IPS DF 6.9 (cell line): ENCODE results near the gene CCT7.

Experiments used
- DNase-seq: peaks from one replicate; pipeline ENCODE4 v3.0.0-alpha.2; 2013; ENCODE audit warnings: low read depth, low spot score
- H3K27ac ChIP-seq: one replicate; pipeline ENCODE4 v1.5.1; 2013; ENCODE audit warnings: low read length, control low read depth
- H3K27me3 ChIP-seq: 2 replicates; pipeline ENCODE4 v1.6.1; 2013; ENCODE audit warnings: mild to moderate bottlenecking, low read length; ENCODE audit not compliant: control insufficient read depth, insufficient read depth
- H3K36me3 ChIP-seq: 2 replicates; pipeline ENCODE4 v1.6.1; 2013; ENCODE audit warnings: low read length; ENCODE audit not compliant: control insufficient read depth, insufficient read depth
- H3K4me1 ChIP-seq: 2 replicates; pipeline ENCODE4 v1.6.1; 2013; ENCODE audit warnings: low read length; ENCODE audit not compliant: control insufficient read depth, insufficient read depth
- H3K4me3 ChIP-seq: 2 replicates; pipeline ENCODE4 v1.5.1; 2013; ENCODE audit warnings: mild to moderate bottlenecking, low read length
- H3K9me3 ChIP-seq: 2 replicates; pipeline ENCODE4 v1.6.1; 2013; ENCODE audit warnings: low read length, inconsistent platforms; ENCODE audit not compliant: control insufficient read depth, insufficient read depth
- WGBS: extraction: QIAGEN DNeasy Blood & Tissue Kit; methylation state at CpG from one replicate; pipeline ENCODE4 v1.1.7; 2013; ENCODE audit warnings: mixed read lengths, missing lambda C conversion rate; ENCODE audit not compliant: insufficient read length, insufficient coverage; 5-methylcytosine and 5-hydroxymethylcytosine counted together

CCT7 gene

GRCh38 chr2:73268366-73268829 is 34.3 kb downstream of the CCT7 start:
- H3K9me3 ChIP-seq = no peaks in the 10 kb centered on the region
- no CpG with 5 or more reads among the region's 14 CpGs for WGBS
- DNase-seq = no peak
- peaks cover 2% of the 10 kb centered on the region; the same call in 1 of the 2 replicates for H3K27me3 ChIP-seq
- peaks cover 2% of the 10 kb centered on the region for H3K4me1 ChIP-seq
- H3K4me3 ChIP-seq = peak overlapping the region; percentile 28; the same call in 1 of the 2 replicates
- 0 out of 2 replicates have a peak, but pooled peaks cover 2% of the 10 kb centered on the region for H3K36me3 ChIP-seq
- H3K27ac ChIP-seq = no peak overlapping the region

- Histone ChIP-seq H3K4me1 (peaks cover 2% of the 10 kb centered on the region), H3K36me3 (0 out of 2 replicates have a peak, but pooled peaks cover 2% of the 10 kb centered on the region), H3K27me3 (peaks cover 2% of the 10 kb centered on the region; the same call in 1 of the 2 replicates), H3K27ac (no peak overlapping the region), H3K4me3 (peak overlapping the region; percentile 28; the same call in 1 of the 2 replicates), H3K9me3 (no peaks in the 10 kb centered on the region)
- WGBS = no CpG with 5 or more reads among the region's 113 CpGs
- DNase-seq = no peak
These were observed 35.0 kb downstream of the CCT7 start for GRCh38 chr2:73268830-73269685.

GRCh38 chr2:73269686-73270465 is 35.8 kb downstream of the CCT7 start:
- no peak overlapping the region for H3K27ac ChIP-seq
- peak overlapping the region; percentile 28; the same call in 1 of the 2 replicates for H3K4me3 ChIP-seq
- WGBS = no CpG with 5 or more reads among the region's 22 CpGs
- DNase-seq = no peak
- no peaks in the 10 kb centered on the region for H3K9me3 ChIP-seq
- H3K4me1 ChIP-seq = peaks cover 2% of the 10 kb centered on the region
- peaks cover 2% of the 10 kb centered on the region; the same call in 1 of the 2 replicates for H3K27me3 ChIP-seq
- no peaks in the 10 kb centered on the region for H3K36me3 ChIP-seq

GRCh38 chr2:73272270-73272669 is 38.2 kb downstream of the CCT7 start:
- H3K36me3 ChIP-seq = no peaks in the 10 kb centered on the region
- peaks cover 2% of the 10 kb centered on the region for H3K4me1 ChIP-seq
- peaks cover 2% of the 10 kb centered on the region; the same call in 1 of the 2 replicates for H3K27me3 ChIP-seq
- WGBS = no CpG with 5 or more reads among the region's 1 CpG
- H3K27ac ChIP-seq = no peak overlapping the region
- H3K4me3 ChIP-seq = no peak overlapping the region
- no peaks in the 10 kb centered on the region for H3K9me3 ChIP-seq
- DNase-seq = no peak

- H3K4me1 ChIP-seq = peaks cover 4% of the 10 kb centered on the region; the same call in 1 of the 2 replicates
- H3K27ac ChIP-seq = no peak overlapping the region
- DNase-seq = no peak
- no peaks in the 10 kb centered on the region for H3K27me3 ChIP-seq
- no peak overlapping the region for H3K4me3 ChIP-seq
- WGBS = no CpG with 5 or more reads among the region's 9 CpGs
- H3K9me3 ChIP-seq = no peaks in the 10 kb centered on the region
- no peaks in the 10 kb centered on the region for H3K36me3 ChIP-seq
These were observed 45.7 kb downstream of the CCT7 start for GRCh38 chr2:73279852-73280251.

GRCh38 chr2:73281244-73281643 is 47.1 kb downstream of the CCT7 start:
- H3K4me3 ChIP-seq = no peak overlapping the region
- no peak overlapping the region for H3K27ac ChIP-seq
- H3K36me3 ChIP-seq = no peaks in the 10 kb centered on the region
- peaks cover 8% of the 10 kb centered on the region; the same call in 1 of the 2 replicates for H3K4me1 ChIP-seq
- H3K9me3 ChIP-seq = no peaks in the 10 kb centered on the region
- no peak for DNase-seq
- no peaks in the 10 kb centered on the region for H3K27me3 ChIP-seq

- no peaks in the 10 kb centered on the region for H3K27me3 ChIP-seq
- no peak for DNase-seq
- peak overlapping the region; percentile 81; the same call in 1 of the 2 replicates for H3K4me3 ChIP-seq
- no peaks in the 10 kb centered on the region for H3K9me3 ChIP-seq
- peaks cover 8% of the 10 kb centered on the region; the same call in 1 of the 2 replicates for H3K4me1 ChIP-seq
- no peaks in the 10 kb centered on the region for H3K36me3 ChIP-seq
- no peak overlapping the region for H3K27ac ChIP-seq
- no CpG with 5 or more reads among the region's 5 CpGs for WGBS
These were observed 48.9 kb downstream of the CCT7 start for GRCh38 chr2:73282924-73283544.

- H3K4me3 ChIP-seq = peak overlapping the region; percentile 81
- WGBS = no CpG with 5 or more reads among the region's 43 CpGs
These were observed 49.6 kb downstream of the CCT7 start for GRCh38 chr2:73283545-73284295.

GRCh38 chr2:73284296-73285158 is 50.4 kb downstream of the CCT7 start, which contains the start of gene FBXO41:
Gene FBXO41, minus strand, starts transcription at chr2:73284478. Its CDS starts 14,848 bp downstream, at chr2:73269630.
- peak within 1 kb of the TSS; percentile 81 for H3K4me3 ChIP-seq
- no peak within 1 kb of the TSS for H3K27ac ChIP-seq
- peaks cover 8% of the 10 kb centered on the region; the same call in 1 of the 2 replicates for H3K4me1 ChIP-seq
- H3K9me3 ChIP-seq = no peaks in the 10 kb centered on the region
- H3K27me3 ChIP-seq = no peaks in the 10 kb centered on the region
- H3K36me3 ChIP-seq = no peaks in the 10 kb centered on the region
- no peak for DNase-seq
- no CpG with 5 or more reads among the region's 69 CpGs for WGBS

More at GRCh38 chr2:73283545-73284295, 49.6 kb downstream of the CCT7 start:
- H3K27ac ChIP-seq = no peak overlapping the region
- H3K9me3 ChIP-seq = no peaks in the 10 kb centered on the region
- H3K27me3 ChIP-seq = no peaks in the 10 kb centered on the region
- DNase-seq = no peak
- H3K4me1 ChIP-seq = peaks cover 8% of the 10 kb centered on the region; the same call in 1 of the 2 replicates
- H3K36me3 ChIP-seq = no peaks in the 10 kb centered on the region
